Activated CD8-positive, alpha-beta T cell treated with anti-CD3 and anti-CD28 coated beads for 36 hours (primary cell): ENCODE measurements around the gene MORC4. TPM values are rescaled to one million over a fixed set of nuclear protein-coding genes. Genes with fewer than 3 reads are reported as not detected.

Experiments used
- ATAC-seq: fragments of 200-7000 bp; cut with Tn5 transposase; one replicate; pipeline ENCODE4 v1.10.0; 2021; ENCODE audit warnings: mild to moderate bottlenecking, moderate library complexity
- CTCF ChIA-PET: fragments of 350-600 bp; sonication (Branson Sonifier 250); formaldehyde crosslinking; loops from one replicate; lab custom pipeline; 2021; ENCODE audit warnings: antibody characterized with exemption; lab: Charles Lee
- POLR2A ChIA-PET: fragments of 350-600 bp; sonication (Branson Sonifier 250); formaldehyde crosslinking; loops from one replicate; lab custom pipeline; 2021; ENCODE audit warnings: antibody characterized with exemption; lab: Charles Lee
- DNase-seq: peaks from one replicate; pipeline ENCODE4 v3.0.0-alpha.2; 2020
- H3K27ac Mint-ChIP-seq: one replicate; pipeline ENCODE4 v1.8.0; 2021; ENCODE audit warnings: mild to moderate bottlenecking, mixed read lengths
- H3K27me3 Mint-ChIP-seq: one replicate; pipeline ENCODE4 v1.8.0; 2021; ENCODE audit warnings: mixed read lengths
- H3K36me3 Mint-ChIP-seq: one replicate; pipeline ENCODE4 v1.8.0; 2021; ENCODE audit warnings: low read depth, mixed read lengths
- H3K4me1 Mint-ChIP-seq: one replicate; pipeline ENCODE4 v1.8.0; 2021; ENCODE audit warnings: low read depth, mixed read lengths
- H3K4me3 Mint-ChIP-seq: one replicate; pipeline ENCODE4 v1.8.0; 2021; ENCODE audit warnings: mild to moderate bottlenecking, moderate library complexity, mixed read lengths
- H3K9me3 Mint-ChIP-seq: one replicate; pipeline ENCODE4 v1.8.0; 2021; ENCODE audit warnings: mixed read lengths
- intact Hi-C: fragments of 100-400 bp; cut with micrococcal nuclease; formaldehyde crosslinking; loops from one replicate; pipeline ENCODE4 v1.10.0; 2022
- total RNA-seq, 2 experiments: library from RNA; stranded (reverse); gene quantifications; one replicate each; pipeline ENCODE4 v1.2.3, GENCODE V29; 2021
- TF ChIP-seq, protein P1 (sequence below): fragments of 200-600 bp; IDR thresholded peaks from one replicate; pipeline ENCODE4 v1.8.0; 2022; ENCODE audit warnings: antibody characterized with exemption, mild to moderate bottlenecking

The MORC4 gene
- total RNA-seq, 2 experiments from 2014 or later = 7.8 to 8.2 TPM

DNA sequence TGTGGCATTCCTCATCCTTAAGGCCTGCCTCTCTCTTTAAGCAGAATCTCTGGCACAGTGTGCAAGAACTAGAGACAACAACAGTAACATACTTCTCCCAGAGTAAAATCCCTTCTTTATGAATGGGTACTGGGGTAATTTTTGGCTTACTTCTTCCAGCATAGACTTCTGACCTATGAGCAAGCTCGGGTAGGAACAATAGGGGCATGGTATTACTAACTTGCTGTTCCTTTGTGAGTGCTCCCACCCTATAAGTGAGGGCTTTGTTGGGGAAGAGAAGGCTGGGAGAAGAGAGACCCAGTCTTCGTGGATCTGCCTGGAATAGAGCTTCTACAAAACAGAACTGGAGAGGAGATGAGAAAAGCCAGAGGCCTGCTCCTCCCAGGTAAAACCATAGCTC is 49.6 kb downstream of the MORC4 start:
- Mint-ChIP-seq H3K27ac (no peak overlapping the region), H3K9me3 (no peaks in the 10 kb centered on the region), H3K36me3 (peaks cover 2% of the 10 kb centered on the region), H3K4me1 (no peaks in the 10 kb centered on the region), H3K4me3 (no peak overlapping the region), H3K27me3 (no peaks in the 10 kb centered on the region)
- POLR2A ChIA-PET = no interaction called here
- ATAC-seq (no peak), DNase-seq (no peak)
- TF ChIP-seq, protein P1, sequence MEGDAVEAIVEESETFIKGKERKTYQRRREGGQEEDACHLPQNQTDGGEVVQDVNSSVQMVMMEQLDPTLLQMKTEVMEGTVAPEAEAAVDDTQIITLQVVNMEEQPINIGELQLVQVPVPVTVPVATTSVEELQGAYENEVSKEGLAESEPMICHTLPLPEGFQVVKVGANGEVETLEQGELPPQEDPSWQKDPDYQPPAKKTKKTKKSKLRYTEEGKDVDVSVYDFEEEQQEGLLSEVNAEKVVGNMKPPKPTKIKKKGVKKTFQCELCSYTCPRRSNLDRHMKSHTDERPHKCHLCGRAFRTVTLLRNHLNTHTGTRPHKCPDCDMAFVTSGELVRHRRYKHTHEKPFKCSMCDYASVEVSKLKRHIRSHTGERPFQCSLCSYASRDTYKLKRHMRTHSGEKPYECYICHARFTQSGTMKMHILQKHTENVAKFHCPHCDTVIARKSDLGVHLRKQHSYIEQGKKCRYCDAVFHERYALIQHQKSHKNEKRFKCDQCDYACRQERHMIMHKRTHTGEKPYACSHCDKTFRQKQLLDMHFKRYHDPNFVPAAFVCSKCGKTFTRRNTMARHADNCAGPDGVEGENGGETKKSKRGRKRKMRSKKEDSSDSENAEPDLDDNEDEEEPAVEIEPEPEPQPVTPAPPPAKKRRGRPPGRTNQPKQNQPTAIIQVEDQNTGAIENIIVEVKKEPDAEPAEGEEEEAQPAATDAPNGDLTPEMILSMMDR = no peak
- CTCF ChIA-PET = no interaction called here
- intact Hi-C loops = loop anchor here (5.0 kb wide), 1 partner anchor 53 kb away; no protein-coding TSS in a partner anchor

DNA sequence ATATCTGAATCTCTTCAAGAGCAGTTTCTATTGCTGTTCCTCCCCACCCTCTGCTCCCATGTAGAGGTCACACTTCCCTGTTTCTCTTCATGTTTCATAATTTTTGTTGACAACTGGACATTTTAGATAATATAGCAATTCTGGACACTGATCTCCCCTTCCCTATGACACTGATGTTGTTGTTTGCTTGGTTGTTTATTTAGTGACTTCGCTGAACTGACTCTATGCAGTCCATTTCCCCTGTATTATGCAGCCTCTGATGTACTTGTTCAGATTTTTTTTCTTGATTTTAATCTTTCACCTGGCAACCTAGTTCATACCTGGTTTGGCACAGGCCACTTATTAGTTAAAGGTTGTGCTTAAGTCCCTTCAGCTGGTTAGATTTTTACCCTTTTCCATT is 50.6 kb downstream of the MORC4 start:
- DNase-seq (no peak), ATAC-seq (no peak)
- Mint-ChIP-seq H3K4me3 (no peak overlapping the region), H3K36me3 (peaks cover 2% of the 10 kb centered on the region), H3K27me3 (no peaks in the 10 kb centered on the region), H3K27ac (no peak overlapping the region), H3K4me1 (no peaks in the 10 kb centered on the region), H3K9me3 (no peaks in the 10 kb centered on the region)
- intact Hi-C loops = no loop called here
- ChIA-PET CTCF (no interaction called here), POLR2A (no interaction called here)
- TF ChIP-seq, protein P1 = no peak

DNA sequence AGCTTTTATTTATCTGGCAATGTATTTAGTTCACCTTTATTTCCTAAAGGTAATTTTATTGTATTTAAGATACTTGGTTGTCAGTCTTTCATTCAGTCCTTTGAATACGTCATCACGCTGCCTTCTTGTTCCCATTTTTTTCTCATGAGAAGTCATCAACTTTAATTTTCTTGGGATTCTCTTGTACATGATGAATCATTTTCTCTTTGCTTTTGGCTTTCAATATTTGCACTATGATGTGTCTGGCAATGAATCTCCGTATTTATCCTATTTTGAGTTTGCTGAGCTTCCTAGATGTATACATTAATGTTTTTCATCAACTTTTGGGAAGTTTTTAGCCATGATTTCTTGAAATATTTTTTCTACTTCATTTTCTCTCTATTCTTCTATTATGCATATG is 51.4 kb downstream of the MORC4 start:
- DNase-seq = no peak
- intact Hi-C loops = no loop called here
- Mint-ChIP-seq H3K4me3 (no peak overlapping the region), H3K27me3 (no peaks in the 10 kb centered on the region), H3K4me1 (no peaks in the 10 kb centered on the region), H3K27ac (no peak overlapping the region), H3K9me3 (no peaks in the 10 kb centered on the region), H3K36me3 (peaks cover 2% of the 10 kb centered on the region)
- ChIA-PET POLR2A (no interaction called here), CTCF (no interaction called here)
- TF ChIP-seq, protein P1 = no peak
- no peak for ATAC-seq

DNA sequence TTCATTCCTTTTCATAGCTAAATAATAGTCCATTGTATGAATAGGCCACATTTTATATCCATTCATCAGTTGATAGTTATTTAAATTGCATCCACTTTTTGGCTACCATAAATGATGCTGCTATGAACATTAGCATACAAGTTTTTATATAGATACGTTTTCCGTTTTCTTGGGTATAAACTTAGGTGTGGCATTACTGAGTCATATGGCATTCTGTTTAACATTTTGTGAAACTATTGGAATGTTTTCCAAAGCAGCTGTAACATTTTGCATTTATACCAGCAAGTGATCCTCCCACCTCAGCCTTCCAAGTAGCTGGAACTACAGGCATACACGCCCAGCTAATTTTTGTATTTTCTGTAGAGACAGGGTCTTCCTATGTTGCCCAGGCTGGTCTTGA is 53.5 kb downstream of the MORC4 start:
- no peaks in the 10 kb centered on the region for H3K4me1 Mint-ChIP-seq
- peaks cover 6% of the 10 kb centered on the region for H3K36me3 Mint-ChIP-seq
- ATAC-seq (no peak), DNase-seq (no peak)
- TF ChIP-seq, protein P1 = no peak
- ChIA-PET CTCF (no interaction called here), POLR2A (no interaction called here)
- no peak overlapping the region for H3K4me3 Mint-ChIP-seq
- no peak overlapping the region for H3K27ac Mint-ChIP-seq
- intact Hi-C loops = no loop called here
- no peaks in the 10 kb centered on the region for H3K27me3 Mint-ChIP-seq
- H3K9me3 Mint-ChIP-seq = no peaks in the 10 kb centered on the region

DNA sequence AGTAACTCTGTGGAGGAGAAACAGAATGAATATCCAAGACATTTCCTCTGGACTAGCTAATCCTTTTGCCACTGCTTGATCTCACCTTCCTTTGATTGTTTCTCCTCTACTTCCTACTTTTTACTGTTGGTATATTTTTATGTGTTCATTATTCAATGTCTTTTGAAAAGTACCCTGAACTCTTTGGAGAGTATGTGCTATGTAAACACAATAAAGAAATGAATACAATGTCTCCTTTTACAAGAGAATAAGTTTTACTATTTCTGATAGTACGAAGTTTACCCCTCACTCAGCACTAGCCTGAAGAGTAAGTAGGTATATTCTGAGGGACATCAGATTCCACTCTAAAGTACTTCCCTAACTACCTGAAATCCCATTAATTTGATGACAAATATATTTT is 59.9 kb downstream of the MORC4 start:
- intact Hi-C loops = no loop called here

More for the DNA sequence above, 59.9 kb downstream of the MORC4 start:
- H3K9me3 Mint-ChIP-seq = no peaks in the 10 kb centered on the region
- POLR2A ChIA-PET = no interaction called here
- H3K4me1 Mint-ChIP-seq = no peaks in the 10 kb centered on the region
- H3K27ac Mint-ChIP-seq = no peak overlapping the region
- no peak overlapping the region for H3K4me3 Mint-ChIP-seq
- no peaks in the 10 kb centered on the region for H3K27me3 Mint-ChIP-seq
- CTCF ChIA-PET = no interaction called here
- TF ChIP-seq, protein P1 = no peak
- DNase-seq (no peak), ATAC-seq (no peak)
- H3K36me3 Mint-ChIP-seq = peaks cover 4% of the 10 kb centered on the region
